ENCODE results near the gene GPR27.

GPR27 gene, protein sequence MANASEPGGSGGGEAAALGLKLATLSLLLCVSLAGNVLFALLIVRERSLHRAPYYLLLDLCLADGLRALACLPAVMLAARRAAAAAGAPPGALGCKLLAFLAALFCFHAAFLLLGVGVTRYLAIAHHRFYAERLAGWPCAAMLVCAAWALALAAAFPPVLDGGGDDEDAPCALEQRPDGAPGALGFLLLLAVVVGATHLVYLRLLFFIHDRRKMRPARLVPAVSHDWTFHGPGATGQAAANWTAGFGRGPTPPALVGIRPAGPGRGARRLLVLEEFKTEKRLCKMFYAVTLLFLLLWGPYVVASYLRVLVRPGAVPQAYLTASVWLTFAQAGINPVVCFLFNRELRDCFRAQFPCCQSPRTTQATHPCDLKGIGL

DNA sequence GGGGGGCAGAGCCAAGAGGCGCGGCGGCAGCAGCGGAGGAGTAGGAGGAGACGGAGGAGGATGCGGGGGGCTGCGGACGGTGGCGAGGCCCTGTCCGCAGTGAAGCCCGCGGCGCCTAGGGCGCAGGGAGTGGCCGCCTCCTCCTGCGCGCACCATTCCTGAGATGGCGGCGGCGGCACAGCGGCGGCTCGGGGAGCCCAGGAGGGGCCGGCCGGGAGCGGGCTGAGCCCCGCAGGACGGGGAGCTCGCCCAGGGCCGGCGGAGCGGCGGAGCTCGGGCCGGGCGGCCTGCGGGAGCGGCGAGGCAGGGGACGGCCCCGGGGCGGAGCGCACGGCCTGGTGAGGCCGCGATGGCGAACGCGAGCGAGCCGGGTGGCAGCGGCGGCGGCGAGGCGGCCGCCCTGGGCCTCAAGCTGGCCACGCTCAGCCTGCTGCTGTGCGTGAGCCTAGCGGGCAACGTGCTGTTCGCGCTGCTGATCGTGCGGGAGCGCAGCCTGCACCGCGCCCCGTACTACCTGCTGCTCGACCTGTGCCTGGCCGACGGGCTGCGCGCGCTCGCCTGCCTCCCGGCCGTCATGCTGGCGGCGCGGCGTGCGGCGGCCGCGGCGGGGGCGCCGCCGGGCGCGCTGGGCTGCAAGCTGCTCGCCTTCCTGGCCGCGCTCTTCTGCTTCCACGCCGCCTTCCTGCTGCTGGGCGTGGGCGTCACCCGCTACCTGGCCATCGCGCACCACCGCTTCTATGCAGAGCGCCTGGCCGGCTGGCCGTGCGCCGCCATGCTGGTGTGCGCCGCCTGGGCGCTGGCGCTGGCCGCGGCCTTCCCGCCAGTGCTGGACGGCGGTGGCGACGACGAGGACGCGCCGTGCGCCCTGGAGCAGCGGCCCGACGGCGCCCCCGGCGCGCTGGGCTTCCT, at the start of gene GPR27:
Gene GPR27 (plus strand): TSS at position 155 of the 909 bp plus-strand sequence. CDS start 195 bp downstream, at position 350.
- DNase-seq: peak; percentile 46

DNA sequence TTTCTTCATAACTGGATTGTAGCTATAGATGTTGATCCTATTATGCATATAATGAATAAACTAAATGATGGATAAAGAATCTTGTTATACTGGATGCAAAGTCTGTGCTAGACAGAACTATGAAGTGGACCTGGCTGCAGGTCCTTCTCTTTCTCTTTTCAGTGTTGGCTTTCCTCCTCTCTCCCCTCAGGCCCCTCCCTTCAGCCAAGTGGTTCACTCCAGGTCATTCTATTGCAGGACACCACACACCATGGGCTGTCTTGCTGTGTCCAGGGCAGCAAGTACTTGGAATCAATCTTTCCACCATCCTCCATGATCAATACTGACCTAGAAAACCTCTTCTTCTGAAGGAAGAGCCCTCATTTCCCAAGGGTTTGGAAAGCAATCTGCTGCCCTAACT, 48.7 kb upstream of the GPR27 start:
- no peak for DNase-seq

DNA sequence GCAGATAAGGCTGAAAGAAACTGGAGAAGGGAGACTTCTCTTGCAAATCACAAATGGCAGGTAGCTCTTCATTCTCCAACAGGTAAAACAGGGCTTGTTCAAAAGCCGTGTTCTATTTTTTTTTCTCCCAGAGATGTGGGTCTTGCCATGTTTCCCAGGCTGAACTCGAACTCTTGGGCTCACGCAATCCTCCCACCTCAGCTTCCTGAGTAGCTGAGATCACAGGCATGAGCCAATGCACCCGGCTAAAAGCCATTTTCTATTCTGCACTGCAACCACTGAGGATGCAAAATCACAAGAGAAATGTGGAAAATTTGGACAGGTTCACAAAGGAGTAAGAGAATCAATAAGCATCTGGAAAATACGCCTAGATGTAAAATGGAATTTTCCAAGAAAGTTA, 48.0 kb upstream of the GPR27 start:
- no peak for DNase-seq

DNA sequence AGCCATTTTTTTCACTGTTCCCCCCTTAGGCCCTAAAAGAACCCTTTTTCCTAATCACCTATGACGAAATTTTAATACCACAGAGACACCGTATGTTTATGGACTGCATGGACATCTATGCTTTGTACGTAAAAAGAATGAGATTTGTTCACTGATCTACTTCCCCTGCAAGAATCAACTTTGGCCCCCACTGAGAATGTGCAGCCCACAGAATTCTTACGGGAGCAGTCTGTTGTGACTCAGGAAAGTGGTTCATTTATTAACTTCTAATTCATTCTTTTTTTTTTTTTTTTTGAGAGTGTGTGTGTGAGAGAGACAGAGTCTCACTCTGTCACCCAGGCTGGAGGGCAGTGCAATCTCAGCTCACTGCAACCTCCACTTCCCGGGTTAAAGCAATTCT, 46.1 kb upstream of the GPR27 start:
- DNase-seq: no peak

- no peak for DNase-seq
Measured at GRCh38 chr3:71708476-71709105, 45.1 kb upstream of the GPR27 start.

DNA sequence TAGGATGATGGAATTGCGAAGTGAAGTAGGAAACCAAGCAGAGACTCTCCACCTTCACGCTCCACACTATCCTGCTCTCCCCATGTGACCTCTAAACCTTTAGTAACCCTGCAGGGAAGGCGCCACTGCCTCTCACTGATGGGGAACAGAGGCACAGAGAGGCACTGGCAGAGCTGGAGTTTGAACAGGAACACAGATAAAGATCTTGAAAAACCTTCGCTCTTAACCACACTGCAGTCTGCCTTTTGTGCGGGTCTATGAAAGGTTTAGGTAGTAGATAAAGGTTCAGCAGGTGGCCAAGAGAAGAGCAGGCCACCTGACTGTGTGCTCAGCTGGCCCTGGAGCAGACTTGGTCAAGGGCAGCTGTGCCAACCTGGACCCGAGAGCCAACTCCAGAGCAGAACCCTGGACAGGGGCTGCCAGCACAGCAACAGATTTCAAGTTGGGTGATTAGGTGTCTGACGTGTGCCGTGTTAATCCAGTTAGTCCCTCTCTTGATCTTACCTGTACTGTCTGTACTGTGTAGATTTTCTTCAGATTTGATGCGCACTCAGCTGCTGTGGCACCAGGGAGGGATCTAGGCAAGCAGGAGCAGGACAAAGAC, 43.6 kb upstream of the GPR27 start:
- no peak for DNase-seq

DNA sequence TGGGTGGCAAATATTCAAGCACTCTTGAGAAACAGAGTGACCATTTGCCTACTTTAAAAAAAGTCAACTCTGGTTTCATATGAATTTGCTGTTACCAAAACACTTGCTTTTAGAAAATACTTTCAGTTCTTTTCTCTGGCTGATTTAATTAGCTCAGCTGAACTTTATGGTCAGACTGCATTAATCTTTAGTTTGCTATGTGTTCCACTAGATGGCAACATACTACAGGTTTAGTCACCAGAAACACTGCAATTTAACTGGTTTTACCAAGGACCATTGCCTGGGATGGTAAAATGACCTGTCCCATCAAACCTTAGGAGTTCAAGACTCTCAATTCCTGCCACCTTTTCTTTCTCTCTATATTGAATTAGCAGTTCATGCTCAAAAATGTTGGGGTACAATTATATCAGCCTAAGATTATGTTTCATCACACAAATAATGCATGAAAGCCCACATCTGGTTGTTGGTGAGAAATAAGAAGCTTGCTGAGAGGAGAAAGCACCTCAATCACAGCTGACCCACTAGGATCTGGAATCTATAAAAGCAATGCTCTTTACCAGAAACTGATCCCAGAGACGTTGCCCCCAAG, 42.7 kb upstream of the GPR27 start:
- no peak for DNase-seq

DNA sequence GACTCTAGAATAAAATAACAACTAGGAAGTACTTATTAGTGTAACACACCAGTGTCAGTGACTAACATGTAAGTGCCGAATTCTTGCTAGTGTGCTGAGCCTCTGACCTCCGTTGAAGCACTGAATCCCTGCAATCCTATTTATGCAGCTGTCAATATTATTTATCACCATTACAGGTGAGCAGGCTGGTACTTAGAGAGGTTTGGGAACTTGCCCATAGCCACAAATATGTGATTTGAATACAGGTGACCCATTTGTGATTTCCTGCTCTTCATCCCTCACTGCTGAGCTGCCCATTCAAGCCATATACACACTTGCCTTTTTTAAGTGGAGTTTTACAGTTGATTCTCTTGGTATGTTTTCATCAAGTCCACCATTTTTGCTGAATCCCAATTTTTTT, 40.6 kb upstream of the GPR27 start:
- no peak for DNase-seq

DNA sequence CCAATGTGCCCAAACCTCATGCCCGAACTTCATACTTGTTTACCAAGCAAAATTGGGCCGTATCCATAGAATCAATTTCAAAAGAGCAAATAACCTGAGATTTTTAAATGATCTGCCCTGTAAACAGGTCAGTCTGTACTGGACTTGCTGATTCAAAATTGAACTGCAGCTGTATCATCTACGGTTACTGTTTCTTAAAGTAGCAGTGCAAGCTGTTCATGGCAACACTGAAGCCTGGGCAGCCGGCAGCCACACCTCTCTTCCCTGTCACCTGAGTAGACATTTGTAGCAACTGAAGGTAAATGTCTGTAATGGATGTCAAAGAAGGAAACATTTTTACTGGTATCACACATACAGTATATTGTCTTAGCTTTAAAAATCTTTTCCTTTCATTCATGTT, 39.1 kb upstream of the GPR27 start:
- DNase-seq: no peak

GRCh38 chr3:71718072-71718471, 35.6 kb upstream of the GPR27 start:
- no peak for DNase-seq

DNA sequence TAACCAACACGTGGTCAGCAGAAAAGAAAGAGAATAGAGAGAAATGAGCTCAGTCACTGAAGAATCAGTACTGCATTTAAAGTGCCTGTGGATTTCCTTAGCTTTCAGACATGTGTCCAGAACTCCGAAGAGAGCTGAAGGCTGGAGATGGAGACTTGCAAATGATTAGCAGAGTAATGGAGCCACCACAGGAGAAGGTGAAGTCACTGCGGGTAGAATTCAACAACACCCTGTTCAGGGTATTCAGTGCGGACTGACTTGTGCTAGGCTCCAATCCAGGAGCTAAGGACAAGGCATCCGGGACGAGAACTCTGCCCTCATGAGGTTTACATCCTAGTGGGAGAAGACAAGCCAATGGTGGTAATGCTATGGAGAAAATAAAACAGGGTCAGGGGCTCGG, 32.7 kb upstream of the GPR27 start:
- DNase-seq: no peak

GRCh38 chr3:71721651-71722157, 32.0 kb upstream of the GPR27 start:
- DNase-seq: peak; percentile 53

- no peak for DNase-seq
Measured at GRCh38 chr3:71722693-71723092, 31.0 kb upstream of the GPR27 start.

GRCh38 chr3:71723452-71724170, 30.0 kb upstream of the GPR27 start:
- no peak for DNase-seq

GRCh38 chr3:71724171-71724453, 29.5 kb upstream of the GPR27 start:
- no peak for DNase-seq

DNA sequence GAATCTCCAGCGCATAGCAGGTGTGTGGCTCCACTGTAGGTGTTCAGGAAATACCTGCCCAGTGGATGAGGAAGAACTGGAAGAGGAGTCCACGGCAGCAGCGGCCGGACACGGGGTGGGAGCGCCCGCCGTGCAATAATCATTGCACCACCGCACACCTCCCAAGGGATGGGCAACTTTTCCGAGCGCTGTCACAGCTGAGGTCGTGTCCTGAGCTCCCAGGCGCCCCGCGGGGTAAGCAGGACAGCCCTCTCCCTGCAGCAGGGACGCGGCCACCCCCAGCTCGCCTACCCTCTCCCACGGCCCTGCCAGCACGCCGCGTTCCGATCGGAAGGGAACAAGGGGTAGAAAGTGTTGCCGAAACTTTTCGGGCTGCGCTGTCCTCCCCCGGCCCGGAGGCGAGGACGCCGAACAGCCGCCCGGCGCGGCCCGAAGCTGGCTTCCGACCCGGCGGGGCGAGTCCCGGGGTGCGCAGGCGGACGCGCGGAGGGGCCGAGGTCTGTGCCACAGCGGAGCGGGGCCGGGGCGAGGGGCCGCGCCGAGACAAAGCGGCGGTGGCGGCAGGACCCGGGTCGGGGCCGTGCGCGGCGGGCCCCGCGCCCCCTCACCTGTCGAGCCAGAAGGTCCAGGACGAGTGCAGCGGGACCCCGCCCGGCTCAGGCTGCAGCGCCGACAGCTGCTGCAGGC, 28.9 kb upstream of the GPR27 start:
- DNase-seq: peak; percentile 62

- DNase-seq: peak; percentile 62
Measured at GRCh38 chr3:71725271-71725991, 28.2 kb upstream of the GPR27 start, which contains the start of gene EIF4E3. Gene EIF4E3 (minus strand): TSS chr3:71725402. CDS start chr3:71725367, 35 bp downstream.

- DNase-seq: peak; percentile 57
Measured at GRCh38 chr3:71726146-71726545, 27.5 kb upstream of the GPR27 start.

DNA sequence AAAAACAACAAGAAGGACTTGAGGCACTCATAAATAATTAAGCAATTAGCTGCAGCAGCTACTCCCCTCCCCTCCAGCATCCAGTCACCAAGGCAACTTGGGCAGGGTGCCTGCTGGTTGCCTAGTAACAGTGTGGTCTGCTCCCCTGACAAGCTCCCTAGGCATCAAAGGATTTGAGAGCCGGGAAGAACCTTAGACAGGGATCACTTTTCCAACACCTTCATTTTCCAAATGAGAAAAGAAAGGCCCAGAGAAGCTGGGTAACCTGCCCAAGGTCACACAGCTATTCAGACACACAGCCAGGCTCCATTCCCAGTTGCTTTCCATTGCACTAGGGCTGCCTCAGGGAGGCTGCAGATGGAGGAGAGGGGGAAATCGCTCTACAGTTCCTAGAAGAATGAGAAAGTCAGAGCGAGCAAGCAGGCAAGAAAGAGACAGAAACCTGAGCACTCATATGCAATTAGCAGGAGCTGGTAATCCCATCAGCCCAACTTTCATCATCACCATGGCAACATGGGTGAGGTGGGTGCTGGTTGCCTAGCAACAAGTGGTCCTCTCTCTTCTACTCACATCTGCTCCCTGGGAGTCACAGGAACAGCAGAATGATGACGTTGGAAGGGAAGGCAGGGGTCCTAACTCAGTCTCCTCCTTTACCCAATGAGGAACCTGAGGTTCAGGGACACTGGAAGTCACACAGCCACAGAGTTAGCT, 24.9 kb upstream of the GPR27 start:
- no peak for DNase-seq

DNA sequence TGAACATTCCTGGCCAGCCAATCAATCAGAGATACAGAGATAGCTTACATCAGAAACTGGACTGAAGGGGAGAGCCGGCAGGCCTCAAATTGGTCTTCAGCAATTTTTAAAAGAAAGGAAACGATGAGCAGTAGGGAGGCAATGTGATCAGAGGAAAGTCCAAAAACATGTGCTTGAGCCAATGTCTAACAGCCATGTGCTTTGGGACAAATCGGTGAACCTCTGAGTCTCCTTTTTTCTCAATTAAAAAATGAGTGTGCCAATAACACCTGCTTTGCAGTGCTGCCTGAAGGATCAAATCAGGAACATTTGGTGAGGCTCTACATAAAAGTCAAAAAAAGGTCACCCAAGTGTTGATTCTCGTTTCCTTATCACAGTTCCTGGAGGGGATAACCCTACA, 21.0 kb upstream of the GPR27 start:
- DNase-seq: no peak

All from activated T-cell treated with anti-CD3 and anti-CD28 coated beads, Interleukin-2, amount 50 U/mL, for 1 hour (primary cell).